ENCODE measurements around the gene PSORS1C2.

DNA sequence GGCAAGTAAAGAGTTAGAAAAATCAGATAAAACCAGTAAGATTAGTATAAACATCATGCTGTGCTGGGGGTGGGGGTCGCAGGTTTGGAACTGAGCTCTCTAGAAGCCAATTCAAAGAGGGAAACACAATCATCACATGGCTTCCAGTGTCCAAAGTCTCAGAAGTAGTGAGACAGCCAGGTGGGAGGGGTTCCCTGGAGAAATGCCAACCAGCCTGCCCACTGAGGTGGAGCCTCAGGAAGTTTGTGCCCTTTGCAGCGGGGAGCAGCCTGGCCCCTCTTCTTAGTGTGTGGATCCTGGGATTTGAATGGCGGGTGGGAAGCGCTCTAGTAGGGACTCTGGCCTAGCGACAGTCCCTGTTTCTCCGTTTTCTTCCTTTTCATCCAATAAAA, 47.9 kb downstream of the PSORS1C2 start:
- no peak for TF ChIP-seq POLR2AphosphoS5 (IDR thresholded peaks at IDR 0.05; ENCODE audit: insufficient read depth, low read depth, low read length)
- TF ChIP-seq FOS (IDR thresholded peaks at IDR 0.05; ENCODE audit: borderline replicate concordance, insufficient read depth, low read length), result no peak
- TF ChIP-seq, protein P1, sequence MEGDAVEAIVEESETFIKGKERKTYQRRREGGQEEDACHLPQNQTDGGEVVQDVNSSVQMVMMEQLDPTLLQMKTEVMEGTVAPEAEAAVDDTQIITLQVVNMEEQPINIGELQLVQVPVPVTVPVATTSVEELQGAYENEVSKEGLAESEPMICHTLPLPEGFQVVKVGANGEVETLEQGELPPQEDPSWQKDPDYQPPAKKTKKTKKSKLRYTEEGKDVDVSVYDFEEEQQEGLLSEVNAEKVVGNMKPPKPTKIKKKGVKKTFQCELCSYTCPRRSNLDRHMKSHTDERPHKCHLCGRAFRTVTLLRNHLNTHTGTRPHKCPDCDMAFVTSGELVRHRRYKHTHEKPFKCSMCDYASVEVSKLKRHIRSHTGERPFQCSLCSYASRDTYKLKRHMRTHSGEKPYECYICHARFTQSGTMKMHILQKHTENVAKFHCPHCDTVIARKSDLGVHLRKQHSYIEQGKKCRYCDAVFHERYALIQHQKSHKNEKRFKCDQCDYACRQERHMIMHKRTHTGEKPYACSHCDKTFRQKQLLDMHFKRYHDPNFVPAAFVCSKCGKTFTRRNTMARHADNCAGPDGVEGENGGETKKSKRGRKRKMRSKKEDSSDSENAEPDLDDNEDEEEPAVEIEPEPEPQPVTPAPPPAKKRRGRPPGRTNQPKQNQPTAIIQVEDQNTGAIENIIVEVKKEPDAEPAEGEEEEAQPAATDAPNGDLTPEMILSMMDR (IDR thresholded peaks at IDR 0.05; ENCODE audit: extremely low read depth in 1 of 2, insufficient read depth in 1 of 2, low read depth in 1 of 2, low read length in 2 of 2), result no peak
- TF ChIP-seq POLR2A (IDR thresholded peaks at IDR 0.05; ENCODE audit: low read depth, low read length), result no peak
- TF ChIP-seq EZH2 (IDR thresholded peaks at IDR 0.05; ENCODE audit: borderline replicate concordance, low read depth, low read length, severe bottlenecking), result no peak
